ENCODE results near the gene AGO3. TPM values are rescaled to one million over a fixed set of nuclear protein-coding genes. Genes with fewer than 3 reads are reported as not detected.

AGO3 gene
- total RNA-seq, 2 experiments from 2014 or later = 31.3 to 34.5 TPM

- CTCF ChIA-PET = no interaction called here
- no peak for DNase-seq
These were observed 14.4 kb downstream of the AGO3 start for GRCh38 chr1:35945327-35945726.

GRCh38 chr1:35947547-35947946 lies 16.6 kb downstream of the AGO3 start:
- TF ChIP-seq CTCF (IDR thresholded peaks at IDR 0.05) = no peak
- Mint-ChIP-seq H3K27ac (no peak overlapping the region), H3K9me3 (no peaks in the 10 kb centered on the region), H3K4me3 (no peak overlapping the region), H3K36me3 (ENCODE audit: low read depth) (peaks cover 46% of the 10 kb centered on the region), H3K4me1 (ENCODE audit: low read depth) (peaks cover 31% of the 10 kb centered on the region), H3K27me3 (no peaks in the 10 kb centered on the region)
- Histone ChIP-seq H3K4me3 (ENCODE audit: low read length) (no peak overlapping the region), H3K4me1 (ENCODE audit: insufficient read depth, low read length) (peaks cover 6% of the 10 kb centered on the region), H3K27me3 (ENCODE audit: control insufficient read depth in 1 of 2, insufficient read depth in 2 of 2, low read length in 2 of 2) (no peaks in the 10 kb centered on the region), H3K9me3 (ENCODE audit: control insufficient read depth in 1 of 2, insufficient read depth in 1 of 2, low read length in 2 of 2) (no peaks in the 10 kb centered on the region), H3K36me3 (ENCODE audit: insufficient read depth, low read length) (peaks cover 21% of the 10 kb centered on the region), H3K27ac (ENCODE audit: low read depth in 1 of 2, low read length in 2 of 2) (no peak overlapping the region)
- DNase-seq = no peak
- ATAC-seq (ENCODE audit: poor library complexity) = no peak
- ChIA-PET CTCF (interaction anchor here (0.6 to 1.5 kb wide), 2 partner anchors 55 to 202 kb away, joined by 3 read pairs; no protein-coding TSS in a partner anchor), POLR2A (no interaction called here)
- intact Hi-C loops (cut with DNase I, micrococcal nuclease) = no loop called here

More at GRCh38 chr1:35945327-35945726, 14.4 kb downstream of the AGO3 start:
- peaks cover 53% of the 10 kb centered on the region for H3K4me1 Mint-ChIP-seq (ENCODE audit: low read depth)
- ATAC-seq (ENCODE audit: poor library complexity) = no peak
- POLR2A ChIA-PET = interaction anchor here (4.1 kb wide), 1 partner anchor 15 kb away, joined by 19 read pairs; the partner anchor contains the start of gene AGO3
- no peak overlapping the region for H3K27ac Mint-ChIP-seq
- no peak overlapping the region for H3K4me3 Mint-ChIP-seq
- H3K9me3 Mint-ChIP-seq = no peaks in the 10 kb centered on the region
- H3K27ac ChIP-seq (ENCODE audit: low read depth in 1 of 2, low read length in 2 of 2) = no peak overlapping the region
- no peaks in the 10 kb centered on the region for H3K27me3 ChIP-seq (ENCODE audit: control insufficient read depth in 1 of 2, insufficient read depth in 2 of 2, low read length in 2 of 2)
- no peaks in the 10 kb centered on the region for H3K9me3 ChIP-seq (ENCODE audit: control insufficient read depth in 1 of 2, insufficient read depth in 1 of 2, low read length in 2 of 2)
- no peaks in the 10 kb centered on the region for H3K27me3 Mint-ChIP-seq
- H3K36me3 Mint-ChIP-seq (ENCODE audit: low read depth) = peaks cover 31% of the 10 kb centered on the region
- no peak overlapping the region for H3K4me3 ChIP-seq (ENCODE audit: low read length)
- intact Hi-C loops (cut with DNase I, micrococcal nuclease) = no loop called here
- H3K36me3 ChIP-seq (ENCODE audit: insufficient read depth, low read length) = peaks cover 21% of the 10 kb centered on the region
- TF ChIP-seq CTCF (IDR thresholded peaks at IDR 0.05) = no peak
- H3K4me1 ChIP-seq (ENCODE audit: insufficient read depth, low read length) = peaks cover 6% of the 10 kb centered on the region

- ChIA-PET POLR2A (no interaction called here), CTCF (interaction anchor here (0.6 kb wide), 1 partner anchor 35 kb away, joined by 3 read pairs; no protein-coding TSS in a partner anchor)
- no peak for DNase-seq
These were observed 27.7 kb downstream of the AGO3 start for GRCh38 chr1:35958558-35958957.

More at GRCh38 chr1:35958558-35958957, 27.7 kb downstream of the AGO3 start:
- Mint-ChIP-seq H3K9me3 (no peaks in the 10 kb centered on the region), H3K4me3 (no peak overlapping the region), H3K36me3 (ENCODE audit: low read depth) (peaks cover 29% of the 10 kb centered on the region), H3K4me1 (ENCODE audit: low read depth) (peaks cover 7% of the 10 kb centered on the region), H3K27ac (no peak overlapping the region), H3K27me3 (no peaks in the 10 kb centered on the region)
- Histone ChIP-seq H3K27me3 (ENCODE audit: control insufficient read depth in 1 of 2, insufficient read depth in 2 of 2, low read length in 2 of 2) (no peaks in the 10 kb centered on the region), H3K4me1 (ENCODE audit: insufficient read depth, low read length) (no peaks in the 10 kb centered on the region), H3K4me3 (ENCODE audit: low read length) (no peak overlapping the region), H3K9me3 (ENCODE audit: control insufficient read depth in 1 of 2, insufficient read depth in 1 of 2, low read length in 2 of 2) (no peaks in the 10 kb centered on the region), H3K27ac (ENCODE audit: low read depth in 1 of 2, low read length in 2 of 2) (no peak overlapping the region), H3K36me3 (ENCODE audit: insufficient read depth, low read length) (peaks cover 6% of the 10 kb centered on the region)
- intact Hi-C loops (cut with DNase I, micrococcal nuclease) = no loop called here
- no peak for ATAC-seq (ENCODE audit: poor library complexity)
- no peak for TF ChIP-seq CTCF (IDR thresholded peaks at IDR 0.05)

Measured in CD4-positive, alpha-beta T cell (primary cell).